ENCODE measurements around the gene ACP1.

DNA sequence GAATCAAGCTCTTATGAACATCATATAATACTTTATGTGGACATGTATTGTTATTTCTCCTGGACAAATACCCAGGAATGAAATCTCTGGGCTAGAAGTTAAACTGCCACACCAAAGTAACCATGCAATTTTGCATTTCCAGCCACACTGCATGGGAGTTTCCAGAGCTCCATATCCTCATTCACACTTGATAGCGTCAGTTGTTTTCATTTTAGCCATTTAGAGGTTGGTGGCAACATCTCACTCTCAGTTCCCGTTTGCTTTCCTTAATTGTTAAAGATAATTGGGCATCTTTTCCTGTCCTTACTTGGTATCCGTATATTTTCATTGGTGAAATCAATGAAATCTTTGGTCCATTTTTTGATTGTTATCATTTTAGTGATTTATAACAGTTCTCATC is 48.7 kb upstream of the ACP1 start:
- no peak for TF ChIP-seq CTCF (IDR thresholded peaks at IDR 0.05)
- TF ChIP-seq POLR2A (IDR thresholded peaks at IDR 0.05) = no peak

Measured in heart left ventricle (tissue), 13 donors.